Measurements from ENCODE around the gene MAGEA12.
"Not testable (repeated sequence)": the region's sequence is repeated elsewhere in the genome, so short reads cannot be mapped to it uniquely, and the experiment has no call there.

DNA sequence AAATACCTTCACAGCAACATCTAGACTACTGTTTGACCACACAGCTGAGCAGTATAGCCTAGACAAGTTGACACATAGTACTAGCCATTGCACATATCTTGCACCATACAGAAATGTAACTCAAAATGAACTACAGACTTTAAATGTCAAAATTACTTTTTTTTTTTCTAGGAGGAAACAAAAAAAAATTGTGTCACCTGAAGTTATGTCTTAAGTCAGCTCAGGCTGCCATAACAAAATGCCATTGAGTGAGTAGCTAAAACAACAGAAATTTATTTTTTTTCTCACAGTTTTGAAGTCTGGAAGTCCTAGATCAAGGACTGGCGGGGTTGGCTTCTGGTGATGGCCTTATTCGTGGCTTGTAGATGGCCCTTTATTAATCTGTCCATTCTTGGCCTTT, 24.4 kb upstream of the MAGEA12 start, which contains the start of gene CSAG2:
- TF ChIP-seq CTCF (IDR thresholded peaks at IDR 0.05; ENCODE audit: low read length); EZH2 (optimal IDR thresholded peaks at IDR 0.05; ENCODE audit: low read depth, low read length): not testable (repeated sequence)

All from MM.1S (cell line).